SK-N-SH (cell line): ENCODE data around the gene CHGA. TPM values are rescaled to one million over a fixed set of nuclear protein-coding genes. Genes with fewer than 3 reads are reported as not detected.

Source experiments
- CTCF ChIA-PET: fragments of 300-600, 350-600 bp; formaldehyde crosslinking; extraction: SDS; loops from one replicate; lab custom pipeline; 2021; lab: Yijun Ruan, JAX
- POLR2A ChIA-PET: fragments of 350-600 bp; sonication (Branson Sonifier 250); formaldehyde crosslinking; extraction: SDS; loops from one replicate; lab custom pipeline; 2020; ENCODE audit warnings: antibody characterized with exemption, inconsistent platforms; lab: Yijun Ruan, JAX
- DNase-seq: peaks from one replicate; pipeline ENCODE4 v3.0.0; 2012
- H2AFZ ChIP-seq: fragments of 200-600 bp; sonication (generic); 2 replicates; pipeline ENCODE4 v1.8.1; 2016; ENCODE audit warnings: antibody characterized with exemption, mild to moderate bottlenecking, low read depth
- H3F3A ChIP-seq: fragments of 200-600 bp; sonication (generic); replicated peaks from 2 replicates; pipeline ENCODE3; 2016; ENCODE audit warnings: antibody characterized with exemption, mild to moderate bottlenecking; ENCODE audit not compliant: insufficient read depth
- H3K27ac ChIP-seq, 2 experiments: fragments of 200-500 bp in 1 of 2; fragments of 200-600 bp in 1 of 2; sonication (Bioruptor generic) in 1 of 2; sonication (generic), shearing (Covaris generic) in 1 of 2; 2 replicates each; pipeline versions ENCODE4 v1.5.1 to v1.6.1; 2014 to 2016; ENCODE audit warnings: low read depth in 2 of 2, inconsistent platforms in 1 of 2, low read length in 1 of 2, mild to moderate bottlenecking in 1 of 2, mixed read lengths in 1 of 2
- H3K27me3 ChIP-seq: fragments of 200-600 bp; sonication (generic), shearing (Covaris generic); 2 replicates; pipeline ENCODE4 v1.6.1; 2016; ENCODE audit warnings: mixed run types; ENCODE audit not compliant: insufficient read depth
- H3K36me3 ChIP-seq, 2 experiments: fragments of 200-500 bp in 1 of 2; fragments of 200-600 bp in 1 of 2; sonication (Bioruptor generic) in 1 of 2; sonication (generic) in 1 of 2; replicated peaks in 1 of 2; 2 replicates each; pipeline versions ENCODE3 to v1.5.1; 2014 to 2016; ENCODE audit warnings: low read length in 1 of 2, mild to moderate bottlenecking in 1 of 2; ENCODE audit not compliant: insufficient read depth in 2 of 2, control insufficient read depth in 1 of 2
- H3K4me1 ChIP-seq, 2 experiments: fragments of 200-500 bp in 1 of 2; fragments of 200-600 bp in 1 of 2; sonication (Bioruptor generic) in 1 of 2; sonication (generic), shearing (Covaris generic) in 1 of 2; 2 replicates each; pipeline versions ENCODE4 v1.5.1 to v1.6.1; 2014 to 2016; ENCODE audit warnings: low read depth in 1 of 2, low read length in 1 of 2, mixed run types in 1 of 2; ENCODE audit not compliant: insufficient read depth in 2 of 2, control insufficient read depth in 1 of 2
- H3K4me2 ChIP-seq: fragments of 200-600 bp; sonication (generic), shearing (Covaris generic); 2 replicates; pipeline ENCODE4 v1.6.1; 2017; ENCODE audit warnings: mixed run types
- H3K4me3 ChIP-seq, 2 experiments: fragments of 200-500 bp in 1 of 2; fragments of 200-600 bp in 1 of 2; sonication (Bioruptor generic) in 1 of 2; sonication (generic), shearing (Covaris generic) in 1 of 2; 2 replicates each; pipeline versions ENCODE4 v1.5.1 to v1.8.1; 2014 to 2016; ENCODE audit warnings: low read depth in 2 of 2, inconsistent platforms in 1 of 2, low read length in 1 of 2, mild to moderate bottlenecking in 1 of 2, mixed read lengths in 1 of 2, moderate library complexity in 1 of 2
- H3K79me2 ChIP-seq: fragments of 200-600 bp; sonication (generic); 2 replicates; pipeline ENCODE4 v1.8.1; 2017; ENCODE audit warnings: mild to moderate bottlenecking; ENCODE audit not compliant: insufficient read depth
- H3K9ac ChIP-seq: fragments of 200-600 bp; sonication (generic); 2 replicates; pipeline ENCODE4 v1.6.1; 2017; ENCODE audit warnings: mixed run types
- H3K9me2 ChIP-seq: fragments of 200-600 bp; sonication (generic); 2 replicates; pipeline ENCODE4 v1.6.1; 2017; ENCODE audit warnings: mixed run types
- H3K9me3 ChIP-seq: fragments of 200-600 bp; sonication (generic); 2 replicates; pipeline ENCODE4 v1.6.1; 2017; ENCODE audit warnings: mixed run types, mild to moderate bottlenecking, moderate library complexity
- H4K20me1 ChIP-seq: fragments of 200-600 bp; sonication (generic); 2 replicates; pipeline ENCODE4 v1.6.1; 2017; ENCODE audit warnings: mild to moderate bottlenecking, mixed run types; ENCODE audit not compliant: insufficient read depth
- EP300 ChIP-seq, 2 experiments: IDR thresholded peaks; 2 replicates each; pipeline versions ENCODE4 v1.4.0 to v1.6.1; 2012; ENCODE audit warnings: borderline replicate concordance in 1 of 2, low read depth in 1 of 2, low read length in 1 of 2
- FOXJ3 ChIP-seq: sonication (generic); formaldehyde crosslinking; IDR thresholded peaks from 2 replicates; pipeline ENCODE4 v1.5.1; 2020; ENCODE audit warnings: mild to moderate bottlenecking, missing genetic modification reagents
- GATA2 ChIP-seq: sonication (generic); formaldehyde crosslinking; IDR thresholded peaks from 2 replicates; pipeline ENCODE4 v1.5.0; 2020; ENCODE audit warnings: mild to moderate bottlenecking, missing genetic modification reagents
- JUND ChIP-seq: IDR thresholded peaks from 2 replicates; pipeline ENCODE4 v1.4.0; 2012
- NFIC ChIP-seq: IDR thresholded peaks from 2 replicates; pipeline ENCODE4 v1.4.0; 2012; ENCODE audit warnings: borderline replicate concordance
- NRF1 ChIP-seq: IDR thresholded peaks from 2 replicates; pipeline ENCODE4 v1.6.1; 2012; ENCODE audit warnings: low read depth, mild to moderate bottlenecking, low read length
- POLR2AphosphoS5 ChIP-seq: IDR thresholded peaks from 2 replicates; pipeline ENCODE4 v1.6.1; 2012; ENCODE audit warnings: low read depth, low read length
- RAD21 ChIP-seq: IDR thresholded peaks from 2 replicates; pipeline ENCODE4 v1.6.1; 2012; ENCODE audit warnings: mild to moderate bottlenecking, low read length
- RFX5 ChIP-seq: IDR thresholded peaks from 2 replicates; pipeline ENCODE4 v1.6.1; 2012; ENCODE audit warnings: mild to moderate bottlenecking, improper control_type of control experiment, low read length
- RXRA ChIP-seq: IDR thresholded peaks from 2 replicates; pipeline ENCODE4 v1.4.0; 2012; ENCODE audit warnings: low read depth, mild to moderate bottlenecking, borderline replicate concordance
- SIN3A ChIP-seq: IDR thresholded peaks from 2 replicates; pipeline ENCODE4 v1.6.1; 2012; ENCODE audit warnings: low read depth, mild to moderate bottlenecking, low read length, moderate library complexity, borderline replicate concordance
- WGBS: methylation state at CpG from one replicate; pipeline ENCODE4 v1.1.6; 2017; ENCODE audit warnings: low lambda C conversion rate; 5-methylcytosine and 5-hydroxymethylcytosine counted together
- polyA plus RNA-seq, 3 experiments: library from polyadenylated mRNA; depleted of rRNA; stranded (reverse); fragments of >200 nt; gene quantifications; 2 replicates each; pipeline ENCODE4 v1.2.3, GENCODE V29; 2012
- TF ChIP-seq, protein P1 (sequence below): fragments of 150-350 bp; IDR thresholded peaks from 2 replicates; pipeline ENCODE4 v1.6.1; 2017; ENCODE audit warnings: antibody characterized with exemption, low read length, low read depth, borderline replicate concordance
- TF ChIP-seq, protein P2 (sequence below): fragments of 150-350 bp; IDR thresholded peaks from 2 replicates; pipeline ENCODE4 v1.6.1; 2016; ENCODE audit warnings: mild to moderate bottlenecking, low read depth, low read length
- TF ChIP-seq, protein P3 (sequence below): IDR thresholded peaks from 2 replicates; pipeline ENCODE4; 2012
- TF ChIP-seq, protein P4 (sequence below): IDR thresholded peaks from 2 replicates; pipeline ENCODE4 v1.4.0; 2012; ENCODE audit warnings: low read depth, borderline replicate concordance
- TF ChIP-seq, protein P5 (sequence below): IDR thresholded peaks from 2 replicates; pipeline ENCODE4 v1.6.1; 2012; ENCODE audit warnings: mild to moderate bottlenecking, low read depth, low read length, moderate library complexity
- TF ChIP-seq, protein P6 (sequence below): IDR thresholded peaks from 2 replicates; pipeline ENCODE4 v1.4.0; 2012; ENCODE audit warnings: low read depth

CHGA gene
- polyA plus RNA-seq, 1 of the 3 experiments (the other 2 are of a cell fraction): 5.6 TPM

DNA sequence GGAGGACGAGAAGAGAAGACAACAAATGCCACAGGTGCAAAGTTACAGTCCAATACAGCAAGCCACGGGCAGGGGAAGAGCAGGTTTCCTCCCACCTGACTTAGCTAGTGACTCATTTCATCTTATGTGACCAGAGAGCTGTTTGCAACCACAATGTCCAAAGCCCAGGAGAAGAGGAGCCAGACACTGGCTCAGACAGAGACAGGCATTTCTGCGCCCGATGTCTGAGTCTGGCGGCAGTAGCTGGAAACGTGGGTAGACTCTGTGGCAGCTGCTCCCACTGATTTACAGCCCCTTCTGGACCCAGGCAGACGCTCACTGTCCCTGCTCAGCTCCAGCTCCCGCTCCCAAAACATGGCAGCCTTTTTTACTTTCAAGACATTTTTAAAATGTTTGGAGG, 60.0 kb downstream of the CHGA start:
- H3K79me2 ChIP-seq: no peaks in the 10 kb centered on the region
- no peaks in the 10 kb centered on the region for H3K27me3 ChIP-seq
- no peak overlapping the region for H3K4me2 ChIP-seq
- H3K4me3 ChIP-seq: no peak overlapping the region
- H3K9me2 ChIP-seq: no peaks in the 10 kb centered on the region
- H4K20me1 ChIP-seq: no peaks in the 10 kb centered on the region
- no peaks in the 10 kb centered on the region for H3K36me3 ChIP-seq
- no peak overlapping the region for H3K9ac ChIP-seq
- H3K27ac ChIP-seq: peak overlapping the region in 1 of 2 experiments; percentile 14; a peak in 1 of 4 replicates
- 86% methylated on average over 4 of the region's 8 CpGs for WGBS
- ChIA-PET POLR2A (interaction anchor here (0.7 kb wide), 1 partner anchor 14 kb away, joined by 3 read pairs; no protein-coding TSS in a partner anchor), CTCF (interaction anchor here (0.8 to 1.4 kb wide), 4 partner anchors 9 to 130 kb away, joined by 3 to 5 read pairs (median 4); no protein-coding TSS in a partner anchor)
- no peaks in the 10 kb centered on the region for H3F3A ChIP-seq
- H3K9me3 ChIP-seq: no peaks in the 10 kb centered on the region
- no peak for DNase-seq
- peaks cover 0 to 30% of the 10 kb centered on the region in 2 experiments; a peak in 2 of 4 replicates for H3K4me1 ChIP-seq
- no peak overlapping the region for H2AFZ ChIP-seq
- TF ChIP-seq, protein P1, sequence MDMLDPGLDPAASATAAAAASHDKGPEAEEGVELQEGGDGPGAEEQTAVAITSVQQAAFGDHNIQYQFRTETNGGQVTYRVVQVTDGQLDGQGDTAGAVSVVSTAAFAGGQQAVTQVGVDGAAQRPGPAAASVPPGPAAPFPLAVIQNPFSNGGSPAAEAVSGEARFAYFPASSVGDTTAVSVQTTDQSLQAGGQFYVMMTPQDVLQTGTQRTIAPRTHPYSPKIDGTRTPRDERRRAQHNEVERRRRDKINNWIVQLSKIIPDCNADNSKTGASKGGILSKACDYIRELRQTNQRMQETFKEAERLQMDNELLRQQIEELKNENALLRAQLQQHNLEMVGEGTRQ: no peak
- TF ChIP-seq, protein P2, sequence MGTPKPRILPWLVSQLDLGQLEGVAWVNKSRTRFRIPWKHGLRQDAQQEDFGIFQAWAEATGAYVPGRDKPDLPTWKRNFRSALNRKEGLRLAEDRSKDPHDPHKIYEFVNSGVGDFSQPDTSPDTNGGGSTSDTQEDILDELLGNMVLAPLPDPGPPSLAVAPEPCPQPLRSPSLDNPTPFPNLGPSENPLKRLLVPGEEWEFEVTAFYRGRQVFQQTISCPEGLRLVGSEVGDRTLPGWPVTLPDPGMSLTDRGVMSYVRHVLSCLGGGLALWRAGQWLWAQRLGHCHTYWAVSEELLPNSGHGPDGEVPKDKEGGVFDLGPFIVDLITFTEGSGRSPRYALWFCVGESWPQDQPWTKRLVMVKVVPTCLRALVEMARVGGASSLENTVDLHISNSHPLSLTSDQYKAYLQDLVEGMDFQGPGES: no peak
- TF ChIP-seq, protein P3, sequence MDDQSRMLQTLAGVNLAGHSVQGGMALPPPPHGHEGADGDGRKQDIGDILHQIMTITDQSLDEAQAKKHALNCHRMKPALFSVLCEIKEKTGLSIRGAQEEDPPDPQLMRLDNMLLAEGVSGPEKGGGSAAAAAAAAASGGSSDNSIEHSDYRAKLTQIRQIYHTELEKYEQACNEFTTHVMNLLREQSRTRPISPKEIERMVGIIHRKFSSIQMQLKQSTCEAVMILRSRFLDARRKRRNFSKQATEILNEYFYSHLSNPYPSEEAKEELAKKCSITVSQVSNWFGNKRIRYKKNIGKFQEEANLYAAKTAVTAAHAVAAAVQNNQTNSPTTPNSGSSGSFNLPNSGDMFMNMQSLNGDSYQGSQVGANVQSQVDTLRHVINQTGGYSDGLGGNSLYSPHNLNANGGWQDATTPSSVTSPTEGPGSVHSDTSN: no peak
- no peak for TF ChIP-seq NRF1
- TF ChIP-seq EP300 (IDR thresholded peaks at IDR 0.05; ENCODE audit: borderline replicate concordance in 1 of 2, low read depth in 1 of 2, low read length in 1 of 2): no peak
- no peak for TF ChIP-seq NFIC
- TF ChIP-seq SIN3A: no peak
- TF ChIP-seq RFX5: no peak
- TF ChIP-seq, protein P4, sequence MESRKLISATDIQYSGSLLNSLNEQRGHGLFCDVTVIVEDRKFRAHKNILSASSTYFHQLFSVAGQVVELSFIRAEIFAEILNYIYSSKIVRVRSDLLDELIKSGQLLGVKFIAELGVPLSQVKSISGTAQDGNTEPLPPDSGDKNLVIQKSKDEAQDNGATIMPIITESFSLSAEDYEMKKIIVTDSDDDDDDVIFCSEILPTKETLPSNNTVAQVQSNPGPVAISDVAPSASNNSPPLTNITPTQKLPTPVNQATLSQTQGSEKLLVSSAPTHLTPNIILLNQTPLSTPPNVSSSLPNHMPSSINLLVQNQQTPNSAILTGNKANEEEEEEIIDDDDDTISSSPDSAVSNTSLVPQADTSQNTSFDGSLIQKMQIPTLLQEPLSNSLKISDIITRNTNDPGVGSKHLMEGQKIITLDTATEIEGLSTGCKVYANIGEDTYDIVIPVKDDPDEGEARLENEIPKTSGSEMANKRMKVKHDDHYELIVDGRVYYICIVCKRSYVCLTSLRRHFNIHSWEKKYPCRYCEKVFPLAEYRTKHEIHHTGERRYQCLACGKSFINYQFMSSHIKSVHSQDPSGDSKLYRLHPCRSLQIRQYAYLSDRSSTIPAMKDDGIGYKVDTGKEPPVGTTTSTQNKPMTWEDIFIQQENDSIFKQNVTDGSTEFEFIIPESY: no peak
- no peak for TF ChIP-seq POLR2AphosphoS5
- TF ChIP-seq JUND: no peak
- TF ChIP-seq RXRA: no peak
- TF ChIP-seq, protein P5, sequence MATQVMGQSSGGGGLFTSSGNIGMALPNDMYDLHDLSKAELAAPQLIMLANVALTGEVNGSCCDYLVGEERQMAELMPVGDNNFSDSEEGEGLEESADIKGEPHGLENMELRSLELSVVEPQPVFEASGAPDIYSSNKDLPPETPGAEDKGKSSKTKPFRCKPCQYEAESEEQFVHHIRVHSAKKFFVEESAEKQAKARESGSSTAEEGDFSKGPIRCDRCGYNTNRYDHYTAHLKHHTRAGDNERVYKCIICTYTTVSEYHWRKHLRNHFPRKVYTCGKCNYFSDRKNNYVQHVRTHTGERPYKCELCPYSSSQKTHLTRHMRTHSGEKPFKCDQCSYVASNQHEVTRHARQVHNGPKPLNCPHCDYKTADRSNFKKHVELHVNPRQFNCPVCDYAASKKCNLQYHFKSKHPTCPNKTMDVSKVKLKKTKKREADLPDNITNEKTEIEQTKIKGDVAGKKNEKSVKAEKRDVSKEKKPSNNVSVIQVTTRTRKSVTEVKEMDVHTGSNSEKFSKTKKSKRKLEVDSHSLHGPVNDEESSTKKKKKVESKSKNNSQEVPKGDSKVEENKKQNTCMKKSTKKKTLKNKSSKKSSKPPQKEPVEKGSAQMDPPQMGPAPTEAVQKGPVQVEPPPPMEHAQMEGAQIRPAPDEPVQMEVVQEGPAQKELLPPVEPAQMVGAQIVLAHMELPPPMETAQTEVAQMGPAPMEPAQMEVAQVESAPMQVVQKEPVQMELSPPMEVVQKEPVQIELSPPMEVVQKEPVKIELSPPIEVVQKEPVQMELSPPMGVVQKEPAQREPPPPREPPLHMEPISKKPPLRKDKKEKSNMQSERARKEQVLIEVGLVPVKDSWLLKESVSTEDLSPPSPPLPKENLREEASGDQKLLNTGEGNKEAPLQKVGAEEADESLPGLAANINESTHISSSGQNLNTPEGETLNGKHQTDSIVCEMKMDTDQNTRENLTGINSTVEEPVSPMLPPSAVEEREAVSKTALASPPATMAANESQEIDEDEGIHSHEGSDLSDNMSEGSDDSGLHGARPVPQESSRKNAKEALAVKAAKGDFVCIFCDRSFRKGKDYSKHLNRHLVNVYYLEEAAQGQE: no peak
- TF ChIP-seq, protein P6, sequence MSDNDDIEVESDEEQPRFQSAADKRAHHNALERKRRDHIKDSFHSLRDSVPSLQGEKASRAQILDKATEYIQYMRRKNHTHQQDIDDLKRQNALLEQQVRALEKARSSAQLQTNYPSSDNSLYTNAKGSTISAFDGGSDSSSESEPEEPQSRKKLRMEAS: no peak
- TF ChIP-seq FOXJ3 (CRISPR knock-in tag): no peak
- TF ChIP-seq GATA2 (CRISPR knock-in tag): no peak
- no peak for TF ChIP-seq RAD21
